HG03159 (cell line): ENCODE results near the gene ALDH2.
"Not testable (repeated sequence)": the region's sequence is repeated elsewhere in the genome, so short reads cannot be mapped to it uniquely, and the experiment has no call there.

Source experiments
- ATAC-seq: cut with Tn5 transposase; IDR thresholded peaks from one replicate; pipeline ENCODE4 v1.9.1; 2021; ENCODE audit warnings: mild to moderate bottlenecking, moderate library complexity; ENCODE audit not compliant: unreplicated experiment

The ALDH2 gene

DNA sequence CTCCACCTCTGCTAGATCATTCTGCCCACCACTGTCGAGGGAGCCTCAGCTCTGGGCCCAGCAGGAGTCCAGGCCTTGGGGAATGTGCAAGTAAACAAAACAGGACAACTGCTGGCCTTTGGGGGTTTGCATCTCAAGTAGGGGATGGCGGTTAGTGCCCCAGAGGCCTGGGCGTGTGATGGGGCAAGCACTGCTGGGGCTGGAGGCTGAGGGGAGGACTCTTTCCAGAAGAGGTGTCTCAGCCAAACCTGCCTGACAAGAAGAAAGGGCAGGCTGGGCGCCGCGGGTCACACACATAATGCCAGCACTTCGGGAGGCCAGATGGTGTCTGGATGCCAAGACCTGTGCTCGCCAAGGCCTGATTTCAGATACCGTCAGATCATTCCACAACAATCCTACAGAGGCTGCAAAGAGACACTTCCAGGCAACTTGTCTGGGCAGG lies 8.6 kb upstream of the ALDH2 start:
- no peak for ATAC-seq

DNA sequence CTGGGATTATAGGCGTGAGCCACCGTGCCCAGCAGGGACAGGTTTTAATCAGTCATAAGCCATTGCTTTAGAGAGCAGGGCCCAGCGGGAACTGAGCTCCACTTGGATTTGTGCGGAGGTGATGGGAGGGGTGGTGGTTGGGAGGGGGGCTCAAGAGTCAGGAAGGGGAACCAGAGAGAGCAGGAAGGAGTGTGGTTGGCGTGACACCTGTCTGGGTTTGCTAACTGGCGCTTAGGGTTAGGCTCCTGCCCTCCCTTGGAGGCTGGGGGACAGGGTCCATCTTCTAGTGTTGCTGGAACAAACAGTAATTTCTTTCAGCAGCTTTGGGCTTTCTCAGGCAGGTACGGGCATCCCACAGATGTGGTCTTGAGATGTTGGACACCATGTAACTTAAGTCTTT lies 7.5 kb upstream of the ALDH2 start:
- ATAC-seq, result no peak

DNA sequence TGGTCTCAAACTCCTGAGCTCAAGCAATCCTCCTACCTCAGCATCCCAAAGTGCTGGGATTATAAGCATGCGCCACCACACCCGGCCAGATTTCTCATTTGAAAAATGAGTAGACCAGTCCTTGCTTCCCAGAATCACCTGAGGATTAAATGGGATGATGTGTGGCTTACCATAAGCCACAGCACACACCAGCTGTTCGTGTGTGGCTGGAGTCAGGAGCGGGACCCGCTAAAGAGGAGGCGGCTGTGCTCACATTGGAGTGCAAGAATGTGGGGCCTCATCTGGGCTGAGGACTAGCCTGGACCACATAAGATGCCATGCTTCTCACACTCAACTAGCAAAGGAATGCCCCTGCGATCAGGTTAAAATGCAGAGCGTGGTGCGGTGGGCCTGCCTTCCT lies 6.7 kb upstream of the ALDH2 start:
- ATAC-seq, result no peak

DNA sequence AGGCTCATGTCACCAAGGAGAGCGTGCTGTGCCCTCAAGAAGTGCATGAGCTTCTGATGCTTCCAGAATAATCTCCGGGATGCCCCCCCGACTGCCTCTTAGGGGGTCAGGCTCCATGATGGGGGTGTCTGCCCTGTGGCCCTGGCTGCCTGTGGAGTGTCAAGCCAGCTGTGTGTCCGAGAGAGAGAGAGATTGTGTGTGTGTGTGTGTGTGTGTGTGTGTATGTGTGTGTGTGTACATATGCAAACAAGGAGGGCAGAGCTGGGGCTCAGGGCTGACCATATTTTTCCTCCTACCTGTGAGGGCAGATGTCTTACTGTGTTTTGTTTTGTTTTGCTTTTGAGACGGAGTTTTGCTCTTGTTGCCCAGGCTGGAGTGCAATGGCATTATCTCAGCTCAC lies 5.6 kb upstream of the ALDH2 start:
- no peak for ATAC-seq

DNA sequence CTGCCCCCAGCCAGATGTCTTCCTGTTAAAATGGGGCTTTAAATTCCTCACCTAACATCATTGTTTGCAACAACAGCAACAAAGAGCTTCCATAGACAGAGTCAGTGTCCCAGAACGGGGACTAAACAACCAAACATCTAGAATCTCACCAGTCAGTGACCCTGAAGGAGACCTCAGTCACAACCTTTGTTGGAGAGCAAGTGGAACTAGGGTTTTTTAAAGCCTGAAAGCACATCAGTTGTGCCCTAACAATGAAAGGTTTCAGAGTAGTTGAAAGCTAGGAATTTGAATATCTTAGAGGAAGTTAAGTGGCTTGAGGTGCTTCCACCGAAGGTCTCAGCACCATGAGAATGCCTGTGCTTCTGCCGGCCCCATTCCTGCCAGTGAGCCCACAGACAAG lies 5.0 kb upstream of the ALDH2 start:
- ATAC-seq, result no peak

DNA sequence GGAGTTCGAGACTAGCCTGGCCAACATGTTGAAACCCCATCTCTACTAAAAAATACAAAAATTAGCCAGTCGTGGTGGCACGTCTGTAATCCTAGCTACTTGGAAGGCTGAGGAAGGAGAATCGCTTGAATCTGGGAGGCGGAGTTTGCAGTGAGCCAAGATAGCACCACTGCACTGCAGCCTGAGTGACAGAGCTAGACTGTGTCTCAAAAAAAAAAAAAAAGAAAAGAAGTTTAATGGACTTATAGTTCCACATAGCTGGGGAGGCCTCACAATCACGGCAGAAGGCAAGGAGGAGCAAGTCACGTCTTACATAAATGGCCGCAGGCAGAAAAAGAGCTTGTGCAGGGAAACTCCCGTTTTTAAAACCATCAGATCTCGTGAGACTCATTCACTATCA lies 3.2 kb upstream of the ALDH2 start:
- not testable (repeated sequence) for ATAC-seq

DNA sequence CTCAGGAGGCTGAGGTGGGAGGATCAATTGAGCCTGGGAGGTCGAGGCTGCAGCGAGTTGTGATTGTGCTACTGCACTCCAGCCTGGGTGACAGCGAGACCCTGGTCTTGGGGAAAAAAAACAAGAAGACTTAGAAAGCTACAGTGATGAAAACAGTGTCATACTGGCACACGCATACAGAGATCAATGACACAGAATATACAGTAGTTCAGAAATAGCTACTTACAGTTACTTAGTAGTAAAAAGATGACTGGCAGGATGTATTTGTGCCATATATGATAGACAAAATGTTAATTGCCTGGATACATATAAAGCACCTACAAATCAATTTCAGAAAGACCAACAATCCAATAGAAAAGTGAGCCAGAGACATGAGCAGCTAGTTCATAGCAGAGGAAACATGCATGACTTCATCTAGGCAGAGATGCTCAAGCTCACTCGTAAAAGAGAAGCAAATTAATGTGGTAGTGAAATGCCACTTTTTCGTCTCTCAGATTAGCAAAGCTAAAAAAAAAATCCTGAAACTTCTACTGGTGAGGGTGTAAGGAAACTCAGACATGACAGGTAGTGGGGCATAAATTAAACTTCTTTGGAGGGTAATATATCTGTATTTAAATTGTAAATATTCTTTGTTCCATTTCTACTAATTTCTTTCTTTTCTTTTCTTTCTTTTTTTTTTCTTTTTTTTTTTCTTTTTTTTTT lies 2.5 kb upstream of the ALDH2 start:
- no peak for ATAC-seq

DNA sequence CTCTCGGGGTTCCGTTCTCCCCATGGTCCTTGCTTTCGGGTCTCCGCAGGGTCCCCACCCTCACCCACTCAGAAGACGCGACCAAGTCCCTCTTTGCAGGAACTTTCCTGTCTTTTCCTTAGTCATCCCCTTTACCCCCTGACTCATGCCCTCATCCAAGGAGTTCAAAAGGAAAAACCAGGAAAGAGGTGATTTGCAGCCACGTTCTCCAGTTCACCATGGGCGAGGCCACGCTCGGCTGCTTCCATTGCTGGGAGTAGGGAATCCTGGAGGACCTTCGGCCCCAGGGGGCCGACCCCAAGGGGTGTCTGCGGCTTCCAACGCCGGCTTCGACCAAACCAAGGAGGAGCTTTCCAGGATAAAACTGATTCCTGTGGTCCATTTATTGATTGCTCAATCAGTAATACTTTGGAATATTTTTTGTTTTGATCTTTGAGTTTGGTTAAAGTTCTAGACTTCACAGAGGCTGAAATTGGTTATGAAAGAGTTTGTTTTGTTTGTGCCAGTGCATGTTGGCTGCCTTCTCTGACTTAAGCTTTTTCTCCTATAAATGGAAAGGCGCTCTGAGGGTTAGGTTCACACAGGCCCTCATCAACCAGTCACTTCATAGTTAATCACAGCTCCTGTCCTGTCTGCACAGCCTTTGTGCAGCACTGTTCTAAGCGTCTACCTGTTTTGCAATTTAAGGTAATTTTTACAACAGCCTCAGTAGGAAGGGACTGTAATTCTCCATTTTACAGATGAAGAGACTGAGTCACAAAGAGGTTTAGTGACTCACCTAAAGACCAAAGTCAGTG lies 827 bp downstream of the ALDH2 start:
- ATAC-seq, result no peak

DNA sequence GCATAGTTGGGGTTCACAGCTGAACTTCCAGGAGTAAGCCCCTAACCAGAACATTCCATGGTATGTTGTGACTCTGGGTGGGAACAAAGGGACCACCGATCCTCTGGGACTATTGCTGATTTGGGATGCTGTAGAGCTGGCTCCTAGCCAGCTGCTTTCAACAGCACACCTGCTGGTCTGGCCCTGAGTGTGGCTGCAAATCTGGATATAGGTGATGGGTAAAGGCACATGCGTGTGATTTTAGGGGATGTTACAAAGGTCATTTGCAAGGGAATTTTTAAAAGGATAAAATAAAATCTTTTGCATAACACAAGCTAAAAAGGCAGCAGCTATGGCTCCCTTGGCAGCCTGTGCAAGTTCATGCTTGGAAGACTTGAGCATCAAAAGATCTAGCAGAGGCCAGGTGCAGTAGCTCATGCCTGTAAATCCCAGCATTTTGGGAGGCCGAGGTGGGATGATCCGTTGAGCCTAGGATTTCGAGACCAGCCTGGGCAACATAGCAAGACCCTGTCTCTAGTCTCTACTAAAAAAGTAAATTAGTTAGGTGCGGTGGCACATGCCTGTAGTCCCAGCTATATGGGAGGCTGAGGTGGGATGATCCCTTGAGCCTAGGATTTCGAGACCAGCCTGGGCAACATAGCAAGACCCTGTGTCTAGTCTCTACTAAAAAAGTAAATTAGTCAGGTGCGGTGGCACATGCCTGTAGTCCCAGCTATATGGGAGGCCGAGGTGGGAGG lies 1.6 kb downstream of the ALDH2 start:
- no peak for ATAC-seq

DNA sequence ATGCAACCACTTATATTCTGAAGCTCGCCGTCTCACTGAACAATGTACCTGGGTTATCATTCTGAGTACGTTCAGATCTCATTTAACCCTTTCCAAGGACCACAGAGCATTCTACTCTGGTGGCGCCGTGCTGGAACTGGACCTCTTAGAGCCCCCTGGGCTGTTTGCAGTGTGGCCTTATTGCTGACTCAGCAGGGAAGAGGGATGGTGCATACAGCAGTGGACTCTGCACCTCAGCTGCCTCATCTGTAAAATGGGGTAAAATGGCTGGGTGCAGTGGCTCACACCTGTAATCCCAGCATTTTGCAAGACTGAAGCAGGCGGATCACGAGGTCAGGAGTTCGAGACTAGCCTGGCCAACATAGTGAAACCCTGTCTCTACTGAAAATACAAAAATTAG lies 2.9 kb downstream of the ALDH2 start:
- no peak for ATAC-seq

DNA sequence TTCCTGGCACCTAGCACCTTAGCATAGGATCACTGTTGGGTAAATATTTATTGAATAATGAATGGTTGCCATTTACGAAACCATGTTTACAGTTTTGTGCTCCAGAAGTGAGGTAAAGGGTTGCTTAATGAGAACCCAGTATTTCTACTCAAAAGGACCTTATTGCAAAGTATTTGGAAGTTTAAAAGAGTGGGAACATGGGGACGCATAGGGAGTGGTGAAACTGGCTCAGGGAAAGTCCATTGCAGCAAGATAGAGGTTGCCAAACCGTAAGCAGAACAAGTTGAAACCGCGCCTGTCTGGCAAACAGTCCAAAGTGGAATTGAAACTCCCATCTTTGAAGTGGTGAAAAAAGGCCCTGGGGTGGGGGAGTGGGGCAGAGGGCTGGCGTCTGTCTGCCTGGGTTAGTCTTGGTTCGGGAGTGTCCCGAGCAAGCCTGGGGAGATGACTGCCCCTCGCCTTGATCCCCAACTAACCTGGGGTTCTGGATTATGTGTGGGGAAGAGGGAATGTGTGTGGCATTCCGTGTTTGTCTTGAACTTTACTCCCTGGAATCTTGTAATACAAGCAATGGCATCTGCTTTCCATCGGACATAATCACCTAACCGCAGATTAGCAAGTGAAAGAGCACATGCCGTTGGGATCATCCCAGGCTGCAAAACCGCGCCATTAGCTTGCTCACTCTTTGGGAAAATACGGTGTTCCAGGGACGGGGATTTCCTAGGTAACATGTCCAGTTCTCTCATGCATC lies 7.2 kb downstream of the ALDH2 start:
- no peak for ATAC-seq

DNA sequence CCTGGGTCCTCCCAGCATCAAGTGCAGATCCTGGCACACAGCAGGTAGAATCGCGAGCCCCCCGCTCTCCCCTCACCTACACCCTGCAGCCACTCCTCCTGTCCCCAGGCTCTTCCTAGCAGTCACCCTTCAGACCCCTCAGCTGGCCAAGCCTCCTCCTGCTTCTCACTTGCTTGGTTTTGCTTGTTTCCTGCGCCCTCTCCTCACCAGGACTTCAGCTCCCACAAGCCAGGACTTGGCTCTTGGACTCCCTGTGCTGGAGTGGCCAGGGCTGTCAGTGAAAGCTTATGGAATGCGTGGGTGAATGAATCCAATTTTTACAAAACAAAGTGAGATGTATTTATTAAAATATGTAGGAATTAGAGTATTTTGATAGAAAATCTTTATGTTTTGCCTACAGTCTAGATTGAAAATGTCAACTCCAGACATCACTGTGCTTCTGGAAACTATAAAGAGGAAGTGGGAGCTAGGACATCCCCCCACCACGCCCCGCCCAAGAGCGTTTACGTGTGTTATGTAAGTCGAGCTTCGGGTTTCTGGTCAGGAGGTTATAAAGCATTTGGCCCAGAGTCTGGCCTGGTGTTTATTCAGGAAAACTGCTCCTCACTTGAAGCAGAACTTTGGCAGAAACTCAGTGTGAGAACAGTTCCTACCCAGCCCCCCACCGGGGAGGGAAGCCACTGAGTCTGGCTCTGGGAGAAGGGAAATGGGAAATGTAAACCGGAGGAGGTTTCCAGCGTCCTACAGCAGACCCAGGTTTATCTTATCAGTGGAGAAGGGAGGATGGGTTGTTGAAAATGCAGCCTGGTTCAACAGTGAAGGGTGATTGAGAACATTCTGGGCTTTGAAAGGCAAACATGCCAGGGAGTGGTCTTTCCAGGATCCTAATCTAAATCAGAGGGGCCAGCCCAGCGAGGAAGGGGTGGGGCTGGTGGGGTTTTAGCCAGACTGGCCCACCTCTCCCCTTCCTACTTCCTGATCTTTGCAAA lies 8.8 kb downstream of the ALDH2 start:
- ATAC-seq, result peak; percentile 66

DNA sequence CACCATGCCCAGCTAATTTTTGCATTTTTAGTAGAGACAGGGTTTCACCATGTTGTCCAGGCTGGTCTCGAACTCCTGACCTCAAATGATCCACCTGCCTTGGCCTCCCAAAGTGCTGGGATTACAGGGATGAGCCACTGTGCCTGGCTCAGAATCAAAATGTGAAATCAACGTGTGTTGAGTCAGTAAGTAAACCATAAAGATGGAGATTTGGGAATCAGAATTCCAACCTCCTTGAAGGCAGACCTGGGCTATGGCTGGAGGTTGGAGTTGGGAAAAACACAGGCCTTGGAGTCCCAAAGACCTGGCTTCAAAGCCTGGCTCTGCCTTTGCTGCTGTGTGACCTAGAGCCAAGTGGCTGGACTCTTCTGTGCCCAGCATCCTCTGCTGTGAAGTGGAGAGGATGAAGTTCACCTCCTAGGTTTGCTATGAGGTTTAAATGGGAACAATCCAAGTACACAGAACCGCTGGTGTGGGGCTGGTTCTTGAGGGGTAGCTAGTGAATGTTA lies 10.2 kb downstream of the ALDH2 start:
- ATAC-seq, result no peak

DNA sequence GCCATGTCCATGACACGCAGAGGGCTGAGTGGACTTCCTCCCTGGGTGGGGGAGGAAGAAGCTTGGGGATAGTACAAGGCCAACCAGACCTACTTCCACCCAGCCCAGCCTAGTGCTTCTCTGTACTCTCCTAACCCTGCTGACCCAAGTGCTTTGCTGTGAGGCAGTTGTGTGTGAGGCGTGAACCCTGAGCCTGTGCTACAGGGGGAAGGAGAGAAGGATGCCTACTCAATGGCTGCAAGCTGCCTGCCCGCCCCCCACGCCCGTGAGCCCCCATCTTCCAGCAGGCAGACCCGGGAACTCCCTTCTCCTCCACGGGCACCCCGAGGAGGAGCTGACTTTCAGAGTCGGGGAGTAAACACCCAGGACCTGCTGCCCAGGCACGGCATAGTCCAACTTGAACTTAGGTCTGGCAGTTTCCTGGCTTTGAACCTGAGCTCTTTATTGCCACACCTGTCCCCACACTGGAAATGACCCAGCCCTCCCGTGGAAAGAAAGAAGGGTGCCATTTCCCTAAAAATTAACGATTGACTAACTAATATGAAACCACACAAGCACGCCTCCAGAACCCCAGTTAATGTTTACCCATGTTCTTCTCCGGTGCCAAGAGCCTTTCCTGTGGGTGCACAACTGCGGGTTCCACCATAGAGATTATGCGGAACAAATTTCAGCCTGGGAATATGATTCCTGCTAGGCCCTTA lies 10.8 kb downstream of the ALDH2 start:
- ATAC-seq, result no peak

DNA sequence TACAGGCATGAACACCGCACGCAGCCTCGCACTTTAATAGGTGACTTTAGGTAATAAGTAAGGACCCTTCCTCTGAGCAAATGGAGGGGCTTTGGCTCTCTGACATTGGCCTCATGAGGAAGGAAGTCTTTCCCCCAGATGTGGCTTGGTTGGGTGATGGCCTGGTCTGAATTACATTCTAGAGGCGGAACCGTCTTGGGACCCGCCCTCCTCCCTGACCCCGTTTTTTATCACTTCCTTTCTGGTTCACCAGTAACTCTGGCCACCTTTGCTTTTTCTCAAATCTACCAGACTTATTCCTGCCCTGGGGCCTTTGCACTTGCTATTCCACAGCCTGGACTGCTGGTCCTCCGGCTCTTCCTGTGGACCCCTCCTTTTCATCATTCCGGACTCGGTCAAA lies 13.4 kb downstream of the ALDH2 start:
- no peak for ATAC-seq

DNA sequence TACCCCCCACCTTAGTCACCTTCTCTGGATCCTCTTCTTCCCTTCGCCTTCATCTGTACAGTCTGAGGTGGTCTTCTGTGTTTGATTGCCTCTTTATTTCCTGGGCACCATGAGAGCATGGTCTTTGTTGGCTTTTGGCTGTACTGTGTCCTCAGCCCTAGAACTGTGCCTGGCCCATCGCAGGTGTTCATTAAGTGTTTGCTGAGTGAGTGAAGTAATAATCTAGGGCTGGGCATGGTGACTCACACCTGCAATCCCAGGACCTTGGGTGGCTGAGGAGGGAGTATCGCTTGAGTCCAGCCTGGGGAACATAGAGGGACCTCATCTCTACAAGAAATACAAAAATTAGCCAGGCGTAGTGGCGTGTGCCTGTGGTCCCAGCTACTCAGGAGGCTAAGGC lies 13.9 kb downstream of the ALDH2 start:
- ATAC-seq, result no peak

DNA sequence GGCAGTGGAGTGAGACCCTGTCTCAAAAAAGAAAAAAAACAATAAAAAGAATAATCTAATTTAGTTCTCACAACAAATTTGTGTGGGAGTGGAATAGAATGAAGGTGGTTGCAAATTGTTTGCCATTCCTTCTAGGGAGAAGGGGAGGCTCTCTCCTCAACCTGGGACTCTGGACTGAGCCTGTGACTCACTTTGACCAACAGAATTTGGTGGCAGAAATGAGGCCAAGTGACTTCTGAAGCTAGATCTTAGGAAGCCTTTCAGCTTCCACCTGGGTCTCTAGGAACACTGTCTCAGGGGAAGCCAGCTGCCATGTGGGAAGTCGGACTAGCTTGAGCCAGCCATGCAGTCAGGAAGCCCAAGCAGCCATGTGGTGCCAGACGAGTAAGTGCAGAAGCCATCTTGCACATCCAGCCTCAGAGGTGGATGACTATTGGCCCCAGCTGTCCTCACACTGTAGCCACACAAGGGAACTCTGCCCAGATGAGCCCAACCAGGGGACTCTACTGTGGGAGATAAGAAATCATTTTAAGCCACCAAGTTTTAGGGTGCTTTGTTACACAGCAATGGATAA lies 14.4 kb downstream of the ALDH2 start:
- no peak for ATAC-seq

DNA sequence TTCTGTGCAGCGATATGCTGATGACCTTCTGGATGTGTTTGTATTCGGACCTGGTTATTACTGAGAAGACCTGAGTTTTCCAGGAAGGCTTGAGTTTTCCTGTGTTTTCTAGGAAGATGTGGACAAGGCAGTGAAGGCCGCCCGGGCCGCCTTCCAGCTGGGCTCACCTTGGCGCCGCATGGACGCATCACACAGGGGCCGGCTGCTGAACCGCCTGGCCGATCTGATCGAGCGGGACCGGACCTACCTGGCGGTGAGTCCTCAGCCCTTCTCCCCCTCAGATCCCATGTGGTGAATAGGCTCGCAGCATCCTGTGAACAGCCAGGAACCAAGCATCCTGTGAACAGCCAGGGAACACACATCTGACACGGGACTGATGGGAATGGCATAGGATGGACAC lies 16.3 kb downstream of the ALDH2 start:
- no peak for ATAC-seq

DNA sequence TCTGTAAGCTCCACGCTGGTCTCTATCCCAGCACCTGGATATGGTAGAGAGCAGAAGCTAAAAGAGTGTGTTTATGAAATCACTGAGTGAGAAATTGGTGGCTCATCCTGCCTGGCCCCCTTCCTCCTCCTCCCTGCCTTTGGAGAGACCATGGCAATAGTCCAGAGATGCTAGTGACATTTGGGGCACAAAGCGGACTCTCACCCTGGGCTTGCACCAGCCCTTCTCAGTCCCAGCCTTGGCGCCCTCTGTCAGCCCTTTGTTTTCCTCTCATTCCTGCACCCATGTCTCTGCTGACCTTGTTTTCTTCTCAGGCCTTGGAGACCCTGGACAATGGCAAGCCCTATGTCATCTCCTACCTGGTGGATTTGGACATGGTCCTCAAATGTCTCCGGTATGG lies 18.2 kb downstream of the ALDH2 start:
- no peak for ATAC-seq
